ENCODE data around the gene SYS1. TPM values are rescaled to one million over a fixed set of nuclear protein-coding genes. Genes with fewer than 3 reads are reported as not detected.
A peak's percentile ranks its signal among the peaks of the same experiment; 100 is the strongest.

Gene SYS1
- total and polyA plus RNA-seq, 10 donors: 15.1 to 69.8 (median 32.2) TPM

DNA sequence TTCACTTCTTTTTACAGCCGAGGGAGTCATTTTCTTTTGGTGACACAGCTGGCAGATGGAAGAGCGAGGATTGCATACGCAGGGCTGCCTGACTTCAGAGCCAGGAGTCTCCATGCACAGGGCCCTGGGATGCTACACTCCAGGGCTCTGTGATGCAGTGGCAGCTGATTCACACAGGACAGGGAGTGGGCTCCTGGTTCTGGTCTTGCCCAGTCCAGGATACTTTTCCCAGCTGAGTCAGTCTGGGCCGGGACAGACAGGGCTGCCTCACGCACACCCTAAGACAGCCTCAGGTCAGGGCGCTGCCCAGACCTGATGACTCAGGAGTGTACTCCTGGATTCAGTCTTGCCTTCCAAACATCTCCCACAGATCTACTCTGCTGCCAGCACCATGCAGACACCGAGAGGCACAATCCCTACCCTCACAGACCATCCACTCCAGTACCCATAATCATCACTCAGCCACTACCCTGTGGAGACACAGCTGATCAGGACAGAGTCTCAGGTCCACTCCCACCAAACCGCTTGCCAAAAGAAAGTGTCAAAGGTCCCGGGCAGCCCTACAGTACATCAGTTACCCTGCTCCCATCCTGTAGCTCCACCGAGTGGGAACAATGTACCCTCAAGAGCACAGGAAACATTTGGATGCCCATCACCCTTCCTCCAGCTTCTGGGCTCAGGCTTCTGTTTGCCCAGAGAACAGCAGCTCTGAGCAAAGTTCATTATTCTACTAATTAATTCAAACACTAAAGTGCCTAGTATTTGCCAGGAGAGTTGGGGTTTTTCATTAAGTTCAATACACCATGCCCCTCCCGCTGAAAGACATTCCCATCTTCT lies 26.2 kb upstream of the SYS1 start:
- Histone ChIP-seq H3K27ac (peak overlapping the region in 7 of 8 donors; percentile 5 to 73 (median 63)), H3K27me3 (replicated peaks in 1 of 7) (no peaks in the 10 kb centered on the region), H3K4me3 (no peak overlapping the region), H3K36me3 (peaks cover 0 to 42% (median 0%) of the 10 kb centered on the region in 6 donors), H3K9me3 (no peaks in the 10 kb centered on the region), H3K4me1 (peaks cover 0 to 51% (median 16%) of the 10 kb centered on the region in 6 donors)
- no peak for DNase-seq
- WGBS, 5 donors: 63 to 91% (median 82%) methylated on average over 8 to 11 of the region's 11 CpGs
- intact Hi-C loops (cut with DNase I; ENCODE audit: low total_unique reads): no loop called here
- no peak for TF ChIP-seq POLR2A (IDR thresholded peaks at IDR 0.05)
- no peak for TF ChIP-seq POLR2AphosphoS5 (IDR thresholded peaks at IDR 0.05)
- TF ChIP-seq, protein P1, sequence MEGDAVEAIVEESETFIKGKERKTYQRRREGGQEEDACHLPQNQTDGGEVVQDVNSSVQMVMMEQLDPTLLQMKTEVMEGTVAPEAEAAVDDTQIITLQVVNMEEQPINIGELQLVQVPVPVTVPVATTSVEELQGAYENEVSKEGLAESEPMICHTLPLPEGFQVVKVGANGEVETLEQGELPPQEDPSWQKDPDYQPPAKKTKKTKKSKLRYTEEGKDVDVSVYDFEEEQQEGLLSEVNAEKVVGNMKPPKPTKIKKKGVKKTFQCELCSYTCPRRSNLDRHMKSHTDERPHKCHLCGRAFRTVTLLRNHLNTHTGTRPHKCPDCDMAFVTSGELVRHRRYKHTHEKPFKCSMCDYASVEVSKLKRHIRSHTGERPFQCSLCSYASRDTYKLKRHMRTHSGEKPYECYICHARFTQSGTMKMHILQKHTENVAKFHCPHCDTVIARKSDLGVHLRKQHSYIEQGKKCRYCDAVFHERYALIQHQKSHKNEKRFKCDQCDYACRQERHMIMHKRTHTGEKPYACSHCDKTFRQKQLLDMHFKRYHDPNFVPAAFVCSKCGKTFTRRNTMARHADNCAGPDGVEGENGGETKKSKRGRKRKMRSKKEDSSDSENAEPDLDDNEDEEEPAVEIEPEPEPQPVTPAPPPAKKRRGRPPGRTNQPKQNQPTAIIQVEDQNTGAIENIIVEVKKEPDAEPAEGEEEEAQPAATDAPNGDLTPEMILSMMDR (IDR thresholded peaks at IDR 0.05 in 8 of 11, conservative IDR thresholded peaks at IDR 0.05 in 3 of 11): no peak

DNA sequence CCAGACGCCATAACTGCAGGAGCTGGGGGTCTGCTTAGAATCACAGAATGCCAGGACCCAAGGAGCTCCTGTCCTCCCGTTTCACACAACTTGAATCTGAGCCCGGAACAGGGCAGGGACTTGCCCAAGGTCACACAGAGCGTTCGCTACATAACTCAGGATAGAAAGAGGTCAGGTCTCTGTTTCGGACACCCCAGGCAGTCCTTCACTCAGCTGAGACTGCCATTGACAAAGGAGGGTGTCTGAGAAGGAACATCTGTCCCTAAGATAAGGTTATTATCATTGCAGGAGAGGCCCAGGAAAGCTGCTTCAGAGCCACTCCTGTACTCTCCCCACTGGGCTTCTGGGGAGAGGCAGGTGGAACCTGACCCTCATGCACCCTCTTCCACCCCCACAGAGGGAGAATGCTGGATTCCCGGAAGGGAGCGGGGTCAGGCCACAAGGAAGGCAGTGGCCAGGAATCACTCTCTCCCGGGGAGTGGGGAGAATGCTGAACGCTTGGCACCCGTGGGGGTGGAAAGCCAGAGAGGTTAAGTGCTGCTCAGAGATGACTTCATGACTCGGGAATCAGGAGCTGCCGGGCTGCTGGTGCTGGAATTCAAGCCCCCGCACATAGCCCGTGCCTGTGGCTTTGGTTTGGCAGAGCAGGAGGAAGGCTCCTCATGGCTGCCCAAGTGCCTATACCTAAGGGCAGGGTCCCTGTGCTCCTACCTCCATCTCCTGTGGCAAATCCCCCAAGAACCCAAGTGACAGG lies 25.4 kb upstream of the SYS1 start:
- no peak overlapping the region for H3K4me3 ChIP-seq
- 54 to 70% (median 61%) methylated on average over 15 of the region's 15 CpGs for WGBS, 5 donors
- no peaks in the 10 kb centered on the region for H3K9me3 ChIP-seq
- H3K27me3 ChIP-seq (replicated peaks in 1 of 7): no peaks in the 10 kb centered on the region
- intact Hi-C loops (cut with DNase I; ENCODE audit: low total_unique reads): no loop called here
- H3K4me1 ChIP-seq: peaks cover 0 to 59% (median 16%) of the 10 kb centered on the region in 6 donors
- TF ChIP-seq POLR2A (IDR thresholded peaks at IDR 0.05) (no peak), POLR2AphosphoS5 (IDR thresholded peaks at IDR 0.05) (peak; percentile 77 to 81 (median 78))
- peaks cover 0 to 35% (median 0%) of the 10 kb centered on the region in 6 donors for H3K36me3 ChIP-seq
- DNase-seq: no peak
- H3K27ac ChIP-seq: peak overlapping the region in 7 of 8 donors; percentile 17 to 73 (median 63)

- H3K9me3 ChIP-seq: no peaks in the 10 kb centered on the region
- DNase-seq: no peak
- no peaks in the 10 kb centered on the region for H3K27me3 ChIP-seq (replicated peaks in 1 of 7)
- H3K27ac ChIP-seq: peak overlapping the region in 7 of 8 donors; percentile 17 to 73 (median 63)
- no peak overlapping the region for H3K4me3 ChIP-seq
- H3K36me3 ChIP-seq: peaks cover 0 to 26% (median 0%) of the 10 kb centered on the region in 6 donors
- H3K4me1 ChIP-seq: peaks cover 0 to 68% (median 16%) of the 10 kb centered on the region in 6 donors
- intact Hi-C loops (cut with DNase I; ENCODE audit: low total_unique reads): no loop called here
- TF ChIP-seq POLR2AphosphoS5 (IDR thresholded peaks at IDR 0.05) (no peak), POLR2A (IDR thresholded peaks at IDR 0.05) (no peak)
- TF ChIP-seq, protein P1 (IDR thresholded peaks at IDR 0.05 in 8 of 11, conservative IDR thresholded peaks at IDR 0.05 in 3 of 11): no peak
- 78 to 94% (median 92%) methylated on average over 9 to 11 of the region's 11 CpGs for WGBS, 5 donors
Measured at GRCh38 chr20:45338121-45339030, 24.6 kb upstream of the SYS1 start.

DNA sequence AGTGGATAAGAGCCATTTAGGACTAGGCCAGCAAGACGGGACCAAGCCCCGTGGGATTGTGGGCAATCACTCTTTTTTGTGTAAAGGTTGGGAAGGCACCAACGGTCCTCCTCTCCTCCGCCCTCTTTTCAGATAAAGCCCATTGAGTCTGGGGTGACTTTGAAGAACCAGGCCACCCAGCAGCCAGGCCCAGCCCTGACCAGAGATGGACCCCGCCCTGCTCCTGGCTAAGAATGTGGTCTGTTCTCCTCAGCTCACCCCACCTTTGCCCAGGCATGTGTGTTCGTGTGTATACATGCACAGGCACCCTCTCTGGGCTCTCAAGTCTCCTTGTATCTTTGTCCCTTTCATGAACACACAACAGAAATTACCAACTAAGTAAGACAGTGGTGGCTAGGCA lies 23.9 kb upstream of the SYS1 start:
- intact Hi-C loops (cut with DNase I; ENCODE audit: low total_unique reads): no loop called here
- Histone ChIP-seq H3K27ac (peak overlapping the region in 6 of 8 donors; percentile 26 to 73 (median 64)), H3K4me3 (no peak overlapping the region), H3K27me3 (replicated peaks in 1 of 7) (no peaks in the 10 kb centered on the region), H3K4me1 (peaks cover 0 to 75% (median 16%) of the 10 kb centered on the region in 6 donors), H3K9me3 (no peaks in the 10 kb centered on the region), H3K36me3 (peaks cover 0 to 24% (median 0%) of the 10 kb centered on the region in 6 donors)
- TF ChIP-seq, protein P1 (IDR thresholded peaks at IDR 0.05 in 8 of 11, conservative IDR thresholded peaks at IDR 0.05 in 3 of 11): no peak
- WGBS, 5 donors: 86 to 94% (median 87%) methylated on average over 4 to 6 of the region's 6 CpGs
- no peak for DNase-seq

Measured in spleen (tissue), 11 donors.